ENCODE results near the gene TBC1D17.
A peak's percentile ranks its signal among the peaks of the same experiment; 100 is the strongest.

TBC1D17 gene

DNA sequence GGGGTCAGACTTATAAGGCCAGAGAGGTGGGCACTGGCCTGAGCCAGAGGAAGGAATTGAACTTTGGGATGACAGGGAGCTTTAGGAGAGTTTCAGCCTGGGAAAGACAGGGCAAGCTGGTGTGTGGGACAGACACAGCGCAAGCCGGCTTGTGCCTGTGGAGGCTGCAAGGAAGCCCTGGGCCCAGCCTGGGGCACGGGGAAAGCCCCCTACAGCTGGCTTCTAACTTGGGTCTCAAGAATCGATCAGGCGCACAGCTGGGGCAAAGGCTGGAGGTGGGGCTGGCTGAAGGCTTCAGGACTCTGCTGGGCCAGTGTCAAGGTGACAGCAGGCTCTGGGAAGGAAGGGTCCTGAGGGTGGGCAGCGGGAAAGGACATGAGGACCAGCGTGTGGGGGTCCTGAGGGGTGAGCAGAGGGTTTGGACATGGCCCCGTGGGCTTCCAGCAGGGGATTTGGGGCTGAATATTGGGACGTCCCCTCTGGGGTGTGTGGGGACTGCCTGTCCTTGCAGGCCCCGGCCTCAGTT, 23.6 kb upstream of the TBC1D17 start:
- DNase-seq (ENCODE audit: insufficient read length, low spot score) (no peak), FAIRE-seq (no peak)
- TF ChIP-seq TAF1 (IDR thresholded peaks at IDR 0.05; ENCODE audit: low read depth, low read length) (no peak), PAX5 (IDR thresholded peaks at IDR 0.05; ENCODE audit: insufficient read depth, low read length, severe bottlenecking) (no peak), POU2F2 (IDR thresholded peaks at IDR 0.05; ENCODE audit: low read depth, low read length) (no peak), SPI1 (IDR thresholded peaks at IDR 0.05; ENCODE audit: low read depth, low read length) (no peak), POLR2AphosphoS5 (IDR thresholded peaks at IDR 0.05; ENCODE audit: low read depth, low read length) (no peak), POLR2A (IDR thresholded peaks at IDR 0.05; ENCODE audit: low read depth, low read length) (no peak)

DNA sequence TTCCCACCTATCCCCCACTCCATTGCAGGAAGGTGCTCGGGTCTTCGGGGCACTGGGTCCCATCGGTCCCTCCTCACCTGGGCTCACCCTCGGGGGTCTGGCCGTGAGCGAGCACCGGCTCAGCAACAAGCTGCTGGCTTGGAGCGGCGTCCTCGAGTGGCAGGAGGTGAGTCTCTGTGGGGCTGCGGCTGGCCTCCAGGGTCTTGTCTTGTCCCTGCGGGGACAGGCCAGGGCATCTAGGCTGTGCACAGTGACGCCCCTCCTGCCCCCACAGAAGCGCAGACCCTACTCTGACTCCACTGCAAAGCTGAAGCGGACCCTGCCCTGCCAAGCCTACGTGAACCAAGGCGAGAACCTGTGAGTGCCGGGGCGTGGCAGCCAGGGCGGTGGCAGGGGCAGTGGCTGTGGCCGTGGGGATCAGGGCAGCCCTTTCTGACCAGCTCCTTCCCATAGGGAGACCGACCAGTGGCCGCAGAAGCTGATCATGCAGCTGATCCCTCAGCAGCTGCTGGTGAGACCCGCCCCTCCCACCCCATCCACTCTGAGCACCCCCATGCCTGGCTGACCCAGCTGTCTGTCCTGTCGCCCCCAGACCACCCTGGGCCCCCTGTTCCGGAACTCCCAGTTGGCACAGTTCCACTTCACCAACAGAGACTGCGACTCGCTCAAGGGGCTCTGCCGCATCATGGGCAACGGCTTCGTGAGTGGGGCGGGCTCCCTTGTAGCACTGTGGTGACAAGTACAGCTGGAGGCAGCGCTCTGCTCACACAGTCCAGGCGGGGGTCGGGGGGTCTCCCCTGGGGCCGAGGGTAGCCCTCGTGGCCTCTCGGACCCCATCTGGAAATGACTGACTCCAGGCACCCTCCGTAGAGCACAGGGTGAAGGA, 22.9 kb upstream of the TBC1D17 start:
- FAIRE-seq, result no peak
- TF ChIP-seq POU2F2 (IDR thresholded peaks at IDR 0.05; ENCODE audit: low read depth, low read length) (no peak), SPI1 (IDR thresholded peaks at IDR 0.05; ENCODE audit: low read depth, low read length) (no peak), POLR2AphosphoS5 (IDR thresholded peaks at IDR 0.05; ENCODE audit: low read depth, low read length) (no peak), POLR2A (IDR thresholded peaks at IDR 0.05; ENCODE audit: low read depth, low read length) (no peak), TAF1 (IDR thresholded peaks at IDR 0.05; ENCODE audit: low read depth, low read length) (no peak), PAX5 (IDR thresholded peaks at IDR 0.05; ENCODE audit: insufficient read depth, low read length, severe bottlenecking) (no peak)

DNA sequence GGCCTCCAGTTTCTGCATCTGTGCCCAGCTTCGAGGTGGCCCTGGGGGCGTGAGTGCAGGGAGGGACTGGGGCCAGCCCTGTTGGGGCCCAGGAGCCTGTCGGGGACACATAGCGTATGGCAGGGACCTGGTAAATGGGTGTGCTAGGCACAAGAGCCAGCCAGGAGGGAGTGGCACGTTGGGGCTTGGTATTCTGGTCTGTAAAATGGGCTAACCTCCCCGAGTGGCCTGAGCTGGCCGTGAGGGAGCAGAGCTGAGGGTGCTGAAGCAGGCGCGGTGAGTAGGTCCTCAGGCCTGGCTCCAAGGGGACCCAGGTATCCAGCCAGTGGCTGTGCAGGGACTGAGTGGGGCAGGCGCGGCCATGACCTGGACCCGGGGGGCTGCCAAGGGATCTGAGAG, 22.2 kb upstream of the TBC1D17 start:
- TF ChIP-seq POLR2A (IDR thresholded peaks at IDR 0.05; ENCODE audit: low read depth, low read length) (no peak), PAX5 (IDR thresholded peaks at IDR 0.05; ENCODE audit: insufficient read depth, low read length, severe bottlenecking) (no peak), POU2F2 (IDR thresholded peaks at IDR 0.05; ENCODE audit: low read depth, low read length) (no peak), SPI1 (IDR thresholded peaks at IDR 0.05; ENCODE audit: low read depth, low read length) (no peak), POLR2AphosphoS5 (IDR thresholded peaks at IDR 0.05; ENCODE audit: low read depth, low read length) (no peak), TAF1 (IDR thresholded peaks at IDR 0.05; ENCODE audit: low read depth, low read length) (no peak)
- DNase-seq (ENCODE audit: insufficient read length, low spot score), result no peak
- FAIRE-seq, result no peak

More for the DNA sequence above, 22.9 kb upstream of the TBC1D17 start:
- DNase-seq (ENCODE audit: insufficient read length, low spot score), result no peak

DNA sequence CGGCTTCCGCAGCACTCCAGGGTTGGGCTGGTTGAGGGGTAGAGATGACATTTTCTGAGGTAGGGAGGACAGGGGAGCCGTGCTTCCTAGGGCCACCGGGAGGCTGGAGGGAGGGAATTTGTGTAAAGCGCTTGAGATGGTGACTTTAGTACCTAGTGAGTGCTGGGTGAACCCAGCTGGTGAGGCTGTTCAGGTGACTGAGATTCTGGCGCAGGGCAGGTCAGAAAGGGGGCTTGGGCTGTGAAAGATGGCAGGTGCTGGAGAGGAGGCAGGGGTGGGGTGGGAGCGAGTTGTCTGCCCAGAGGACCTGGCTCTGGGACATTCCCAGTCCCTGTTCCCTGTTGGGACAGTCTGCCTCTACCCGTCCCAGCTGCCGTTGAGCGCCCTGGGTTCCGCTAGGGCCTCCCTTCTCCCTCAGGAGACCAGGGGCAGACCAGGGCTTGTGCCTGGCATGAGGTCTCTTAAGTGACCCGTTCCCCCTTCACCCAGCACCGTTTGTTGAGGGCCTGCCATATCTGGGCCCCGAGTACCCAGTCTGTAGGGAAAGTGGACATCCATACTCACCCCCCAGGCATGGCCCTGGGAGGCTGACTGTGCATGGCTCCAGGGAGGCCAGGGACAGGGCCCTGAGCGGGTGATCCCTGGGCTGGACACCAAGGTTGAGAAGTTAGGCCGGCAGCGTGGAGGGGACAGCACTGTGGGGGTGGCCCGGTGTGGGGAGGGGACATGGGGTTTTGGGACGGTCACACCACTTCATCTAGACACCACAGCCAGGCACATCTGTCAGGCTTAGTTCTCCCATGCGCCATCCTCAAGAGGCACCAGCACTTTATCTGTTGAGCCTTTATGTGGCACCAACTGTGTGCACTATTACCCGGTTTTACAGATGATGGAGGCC, 21.6 kb upstream of the TBC1D17 start:
- DNase-seq (ENCODE audit: insufficient read length, low spot score), result no peak
- TF ChIP-seq POLR2A (IDR thresholded peaks at IDR 0.05; ENCODE audit: low read depth, low read length) (peak; percentile 20; the same call in 1 of the 2 replicates), POU2F2 (IDR thresholded peaks at IDR 0.05; ENCODE audit: low read depth, low read length) (no peak; the same call in 1 of the 2 replicates), PAX5 (IDR thresholded peaks at IDR 0.05; ENCODE audit: insufficient read depth, low read length, severe bottlenecking) (no peak), POLR2AphosphoS5 (IDR thresholded peaks at IDR 0.05; ENCODE audit: low read depth, low read length) (peak; percentile 46)
- no peak for FAIRE-seq

DNA sequence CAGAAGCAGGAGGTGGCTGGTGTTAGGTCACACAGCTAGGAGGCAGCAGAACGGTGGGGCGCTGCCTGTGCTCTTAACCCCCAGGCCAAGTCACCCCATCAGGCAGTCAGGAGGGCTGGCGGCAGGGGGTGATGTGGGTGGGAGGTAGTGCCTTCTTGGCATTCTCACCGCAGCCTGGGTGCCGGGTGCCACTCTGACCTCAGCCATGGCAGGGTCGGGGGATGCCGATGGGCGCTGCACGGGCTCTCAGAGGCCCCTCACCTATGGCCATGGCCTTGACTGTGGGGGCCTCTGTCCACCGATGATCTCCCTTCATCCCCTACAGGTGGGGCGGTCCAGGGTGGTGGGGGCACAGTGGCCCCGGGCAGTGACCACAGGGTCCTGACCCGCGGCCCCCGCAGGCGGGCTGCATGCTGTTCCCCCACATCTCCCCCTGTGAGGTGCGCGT, 20.9 kb upstream of the TBC1D17 start:
- FAIRE-seq (no peak), DNase-seq (ENCODE audit: insufficient read length, low spot score) (no peak)
- TF ChIP-seq SPI1 (IDR thresholded peaks at IDR 0.05; ENCODE audit: low read depth, low read length) (no peak), PAX5 (IDR thresholded peaks at IDR 0.05; ENCODE audit: insufficient read depth, low read length, severe bottlenecking) (no peak), POLR2AphosphoS5 (IDR thresholded peaks at IDR 0.05; ENCODE audit: low read depth, low read length) (no peak), TAF1 (IDR thresholded peaks at IDR 0.05; ENCODE audit: low read depth, low read length) (no peak), POU2F2 (IDR thresholded peaks at IDR 0.05; ENCODE audit: low read depth, low read length) (no peak)

DNA sequence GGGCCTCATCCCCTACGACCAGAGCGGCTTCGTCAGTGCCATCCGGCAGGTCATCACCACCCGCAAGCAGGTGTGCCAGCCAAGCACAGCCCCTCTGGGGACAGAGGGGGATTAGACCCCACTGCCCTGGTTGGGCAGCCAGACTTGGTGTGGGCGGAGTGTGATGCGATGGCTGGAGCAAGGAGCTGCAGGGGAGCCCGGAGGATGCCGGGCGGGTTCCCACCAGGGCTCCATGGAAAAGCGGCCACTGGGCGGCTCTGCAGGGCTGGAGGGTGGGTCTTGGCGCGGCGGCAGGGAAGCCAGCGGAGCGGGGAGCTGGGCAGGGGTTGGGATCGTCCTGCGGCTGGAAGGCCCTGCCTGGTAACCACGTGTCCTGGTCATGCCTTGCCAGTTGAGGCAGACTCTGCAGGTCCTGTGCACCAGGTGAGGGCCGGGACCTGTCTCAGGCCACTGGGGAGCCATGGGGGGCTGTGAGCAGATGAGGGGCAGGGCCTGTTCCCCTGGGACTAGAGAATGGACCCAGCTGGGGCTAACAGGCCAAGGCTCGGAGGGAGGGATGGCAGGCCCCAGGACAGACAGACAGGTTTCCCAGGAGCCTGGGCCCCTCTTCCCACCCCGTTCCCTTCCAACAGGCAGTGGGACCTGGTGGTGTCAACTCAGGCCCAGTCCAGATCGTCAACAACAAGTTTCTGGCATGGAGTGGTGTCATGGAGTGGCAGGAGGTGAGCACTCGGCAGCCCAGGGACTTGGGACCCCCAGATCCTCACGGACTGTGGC, 20.3 kb upstream of the TBC1D17 start:
- FAIRE-seq, result no peak
- no peak for TF ChIP-seq PAX5 (IDR thresholded peaks at IDR 0.05; ENCODE audit: insufficient read depth, low read length, severe bottlenecking)
- TF ChIP-seq SPI1 (IDR thresholded peaks at IDR 0.05; ENCODE audit: low read depth, low read length), result no peak
- TF ChIP-seq POLR2A (IDR thresholded peaks at IDR 0.05; ENCODE audit: low read depth, low read length), result no peak
- TF ChIP-seq TAF1 (IDR thresholded peaks at IDR 0.05; ENCODE audit: low read depth, low read length), result no peak
- TF ChIP-seq POLR2AphosphoS5 (IDR thresholded peaks at IDR 0.05; ENCODE audit: low read depth, low read length), result peak; percentile 15; the same call in 1 of the 2 replicates
- no peak; the same call in 1 of the 2 replicates for TF ChIP-seq POU2F2 (IDR thresholded peaks at IDR 0.05; ENCODE audit: low read depth, low read length)
- no peak for DNase-seq (ENCODE audit: insufficient read length, low spot score)

DNA sequence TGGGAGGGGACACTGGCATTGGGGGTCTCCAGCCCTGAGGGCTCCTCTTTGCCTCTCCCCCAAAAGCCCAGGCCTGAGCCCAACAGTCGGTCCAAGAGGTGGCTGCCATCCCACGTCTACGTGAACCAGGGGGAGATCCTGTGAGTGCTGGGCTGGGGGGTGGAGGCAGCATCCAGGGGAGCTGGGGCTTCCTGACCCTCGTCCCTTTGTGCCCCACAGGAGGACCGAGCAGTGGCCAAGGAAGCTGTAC, 19.7 kb upstream of the TBC1D17 start:
- FAIRE-seq, result no peak
- TF ChIP-seq TAF1 (IDR thresholded peaks at IDR 0.05; ENCODE audit: low read depth, low read length) (no peak), SPI1 (IDR thresholded peaks at IDR 0.05; ENCODE audit: low read depth, low read length) (no peak), PAX5 (IDR thresholded peaks at IDR 0.05; ENCODE audit: insufficient read depth, low read length, severe bottlenecking) (no peak), POU2F2 (IDR thresholded peaks at IDR 0.05; ENCODE audit: low read depth, low read length) (no peak), POLR2AphosphoS5 (IDR thresholded peaks at IDR 0.05; ENCODE audit: low read depth, low read length) (no peak), POLR2A (IDR thresholded peaks at IDR 0.05; ENCODE audit: low read depth, low read length) (no peak)
- DNase-seq (ENCODE audit: insufficient read length, low spot score), result no peak

DNA sequence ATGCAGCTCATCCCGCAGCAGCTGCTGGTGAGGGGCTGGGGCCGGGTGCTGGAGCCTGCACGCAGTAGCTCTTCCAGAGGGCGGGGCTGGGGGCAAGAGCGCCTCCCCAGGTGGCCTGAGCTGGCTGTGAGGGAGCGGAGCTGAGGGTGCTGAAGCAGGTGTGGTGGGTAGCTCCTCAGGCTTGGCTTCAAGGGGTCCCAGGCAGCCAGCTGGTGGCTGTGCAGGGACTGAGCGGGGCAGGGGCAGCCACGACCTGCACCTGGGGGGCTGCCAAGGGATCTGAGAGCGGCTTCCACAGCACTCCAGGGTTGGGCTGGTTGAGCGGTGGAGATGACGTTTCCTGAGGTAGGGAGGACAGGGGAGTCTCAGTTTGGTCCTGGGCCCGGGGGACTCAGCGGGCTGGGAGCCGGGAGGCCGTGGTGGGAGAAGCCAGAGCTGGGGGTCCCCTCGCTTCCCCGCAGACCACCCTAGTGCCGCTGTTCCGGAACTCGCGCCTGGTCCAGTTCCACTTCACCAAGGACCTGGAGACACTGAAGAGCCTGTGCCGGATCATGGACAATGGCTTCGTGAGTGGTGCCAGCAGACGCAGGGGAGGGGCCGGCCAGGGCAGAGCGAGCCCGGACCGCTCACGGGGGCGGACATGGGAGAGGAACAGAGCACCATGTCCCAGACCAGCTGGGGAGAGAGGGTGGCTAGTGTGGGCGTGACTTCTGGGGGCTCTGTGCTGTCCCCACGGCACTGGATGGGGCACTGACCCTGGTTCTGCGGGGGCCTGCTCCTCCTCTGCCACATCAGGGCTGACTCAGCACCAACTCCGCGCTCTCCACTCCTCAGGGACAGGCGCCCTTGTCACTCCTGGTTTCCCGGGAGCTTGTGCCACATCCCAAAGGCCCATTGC, 19.2 kb upstream of the TBC1D17 start:
- DNase-seq (ENCODE audit: insufficient read length, low spot score), result no peak
- no peak for FAIRE-seq

More for the DNA sequence above, 19.2 kb upstream of the TBC1D17 start:
- TF ChIP-seq SPI1 (IDR thresholded peaks at IDR 0.05; ENCODE audit: low read depth, low read length), result no peak
- no peak for TF ChIP-seq POU2F2 (IDR thresholded peaks at IDR 0.05; ENCODE audit: low read depth, low read length)
- no peak for TF ChIP-seq PAX5 (IDR thresholded peaks at IDR 0.05; ENCODE audit: insufficient read depth, low read length, severe bottlenecking)
- no peak; the same call in none of the 2 replicates for TF ChIP-seq POLR2AphosphoS5 (IDR thresholded peaks at IDR 0.05; ENCODE audit: low read depth, low read length)
- TF ChIP-seq POLR2A (IDR thresholded peaks at IDR 0.05; ENCODE audit: low read depth, low read length), result no peak
- TF ChIP-seq TAF1 (IDR thresholded peaks at IDR 0.05; ENCODE audit: low read depth, low read length), result no peak

Measured in GM12891 (cell line).